ENCODE measurements around the gene GPAT2.
"Not testable (repeated sequence)": the region's sequence is repeated elsewhere in the genome, so short reads cannot be mapped to it uniquely, and the experiment has no call there.

- not testable (repeated sequence) for TF ChIP-seq BRCA1 (IDR thresholded peaks at IDR 0.05; ENCODE audit: low read depth, low read length); CREB1 (IDR thresholded peaks at IDR 0.05); EZH2 (IDR thresholded peaks at IDR 0.05; ENCODE audit: low read depth, low read length, severe bottlenecking); ATF3 (IDR thresholded peaks at IDR 0.05; ENCODE audit: insufficient read depth, low read depth, low read length)
These were observed 23.6 kb downstream of the GPAT2 start for GRCh38 chr2:96011129-96011455.
